Inferior parietal cortex (tissue), 1 donor: Measurements from ENCODE around the gene GAPVD1.
"Not testable (repeated sequence)": the region's sequence is repeated elsewhere in the genome, so short reads cannot be mapped to it uniquely, and the experiment has no call there.

ENCODE experiments used
- DNase-seq: peaks from one replicate; pipeline ENCODE4 v3.0.0-alpha.2; 2016; ENCODE audit errors: extremely low spot score

GAPVD1 gene

GRCh38 chr9:125255781-125256391 lies 5.7 kb upstream of the GAPVD1 start:
- no peak for DNase-seq

GRCh38 chr9:125258160-125258785 lies 3.4 kb upstream of the GAPVD1 start:
- DNase-seq: no peak

- no peak for DNase-seq
Observed at GRCh38 chr9:125258832-125259534, 2.6 kb upstream of the GAPVD1 start.

DNA sequence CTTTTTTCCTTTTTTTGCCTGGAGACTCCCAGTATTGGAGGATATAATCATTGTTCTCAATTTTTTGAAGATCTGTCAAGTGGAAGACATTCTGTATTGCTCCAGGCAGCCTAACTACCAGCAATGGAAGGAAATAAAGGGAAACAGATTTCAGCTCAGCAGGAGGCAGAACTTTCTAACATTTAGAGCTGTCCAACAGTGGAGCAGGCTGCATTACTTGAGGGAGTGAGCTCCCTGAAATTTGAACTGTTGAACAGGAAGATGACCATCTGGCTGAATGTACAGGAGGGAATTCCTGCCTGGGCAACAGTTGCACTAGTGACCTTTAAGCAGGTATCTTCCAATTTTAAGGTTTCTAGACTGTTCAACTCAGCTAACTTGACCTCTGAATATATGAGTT lies 1.1 kb upstream of the GAPVD1 start:
- DNase-seq: no peak

DNA sequence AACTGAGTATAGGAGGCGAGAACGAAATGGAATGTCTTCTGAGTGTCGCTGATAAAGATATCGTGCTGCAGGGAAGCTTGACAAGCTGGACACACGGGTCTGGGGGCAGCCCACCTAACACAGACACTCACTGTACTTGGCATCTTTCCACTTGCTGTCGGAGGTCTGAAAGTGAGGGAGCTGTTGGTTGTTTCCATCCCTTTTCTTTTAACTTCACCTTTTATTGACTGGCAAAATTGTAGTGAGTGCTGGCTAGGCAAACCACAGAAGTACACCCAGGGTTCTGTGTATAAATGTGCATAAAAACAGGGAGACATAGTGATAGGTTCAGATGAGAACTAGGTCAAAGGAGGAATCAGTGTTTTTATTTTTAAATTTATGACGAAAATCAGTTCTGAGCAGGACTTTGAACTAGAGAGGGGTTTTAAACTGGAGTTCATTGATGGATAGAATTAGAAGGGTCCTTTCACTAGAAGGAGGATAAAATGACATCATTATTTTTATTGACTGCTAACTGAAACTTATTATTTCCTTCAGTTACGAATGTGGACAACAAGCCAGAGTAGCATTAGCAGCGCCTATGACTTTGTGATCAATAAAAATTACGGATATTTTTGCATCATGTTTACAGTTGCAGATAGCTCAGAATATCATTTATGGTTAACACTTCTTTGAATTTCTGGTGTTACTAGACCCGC lies 817 bp downstream of the GAPVD1 start:
- no peak for DNase-seq

DNA sequence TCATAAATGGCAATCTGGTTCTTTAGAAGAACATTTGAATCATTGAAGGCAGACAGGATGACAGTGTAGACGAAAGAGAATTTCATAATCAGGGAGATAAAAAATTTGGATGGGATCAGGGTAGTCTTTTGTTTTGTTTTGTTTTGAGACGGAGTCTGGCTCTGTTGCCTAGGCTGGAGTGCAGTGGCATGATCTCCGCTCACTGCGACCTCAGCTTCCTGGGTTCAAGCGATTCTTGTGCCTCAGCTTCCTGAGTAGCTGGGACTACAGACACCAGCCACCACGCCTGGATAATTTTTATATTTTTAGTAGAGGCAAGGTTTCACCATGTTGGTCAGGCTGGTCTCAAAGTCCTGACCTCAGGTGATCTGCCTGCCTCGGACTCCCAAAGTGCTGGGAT lies 2.4 kb downstream of the GAPVD1 start:
- DNase-seq: not testable (repeated sequence)

DNA sequence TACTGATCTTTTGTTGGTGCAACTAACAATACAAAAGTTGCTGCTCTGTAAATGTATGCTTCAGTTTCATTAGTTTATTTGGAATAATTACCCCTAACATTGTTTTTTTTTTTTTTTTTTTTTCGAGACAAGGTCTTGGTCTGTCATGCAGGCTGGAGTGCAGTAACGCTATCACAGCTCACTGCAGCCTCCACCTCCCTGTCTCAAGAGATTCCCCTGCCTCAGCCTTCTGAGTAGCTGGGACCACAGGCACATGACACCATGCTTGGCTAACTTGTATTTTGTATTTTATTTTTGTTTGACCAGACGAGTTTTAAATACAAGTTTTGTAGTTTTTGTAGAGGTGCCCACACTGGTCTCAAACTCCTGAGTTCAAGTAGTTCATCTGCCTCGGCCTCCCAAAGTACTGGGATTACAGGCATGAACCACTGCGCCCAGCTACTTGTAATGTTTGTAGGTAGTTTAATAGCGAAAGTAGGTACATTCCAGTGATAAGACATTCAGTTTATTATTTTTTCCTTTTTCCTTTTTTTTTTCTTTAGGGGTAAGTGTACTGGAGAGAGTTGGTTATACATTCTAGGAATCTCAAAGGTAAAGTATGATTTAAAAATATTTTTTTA lies 6.9 kb downstream of the GAPVD1 start:
- no peak for DNase-seq

GRCh38 chr9:125269014-125269397 lies 7.4 kb downstream of the GAPVD1 start:
- no peak for DNase-seq

GRCh38 chr9:125271081-125271480 lies 9.5 kb downstream of the GAPVD1 start:
- no peak for DNase-seq

DNA sequence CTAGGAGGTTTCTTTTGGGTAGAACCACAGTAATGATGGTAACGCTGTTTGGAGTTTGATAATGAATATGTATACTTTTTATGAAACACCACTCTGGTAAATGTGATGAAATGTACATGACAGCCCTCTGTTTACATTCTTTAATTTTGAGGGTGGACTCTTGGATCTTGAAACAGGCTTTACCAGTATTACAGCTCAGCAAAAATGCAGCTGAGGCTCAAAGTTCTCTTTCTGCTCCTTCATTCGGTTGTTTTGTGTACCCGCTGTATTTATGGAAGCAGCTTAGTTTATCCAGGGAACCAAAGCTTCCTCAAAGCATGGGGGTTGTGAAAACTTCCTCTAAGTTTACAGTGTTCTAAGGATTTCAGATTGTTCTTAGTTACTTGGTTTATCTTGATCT lies 11.1 kb downstream of the GAPVD1 start:
- DNase-seq: no peak

DNA sequence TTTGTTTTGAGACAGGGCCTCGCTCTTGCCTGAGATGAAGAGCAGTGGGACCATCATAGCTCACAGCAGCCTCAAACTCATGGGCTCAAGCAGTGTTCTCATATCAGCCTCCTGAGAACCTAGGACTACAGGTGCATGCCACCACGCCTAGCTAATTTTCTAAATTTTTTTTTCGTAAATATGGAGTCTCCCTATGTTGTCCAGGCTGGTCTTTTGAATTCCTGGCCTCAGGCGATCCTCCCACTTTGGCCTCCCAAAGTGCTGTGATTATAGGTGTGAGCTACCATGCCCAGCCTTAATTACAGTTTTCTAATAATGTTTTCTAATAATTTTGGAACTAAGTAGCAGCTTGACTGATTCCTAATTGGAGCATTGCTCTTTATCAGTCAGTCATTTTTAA lies 15.1 kb downstream of the GAPVD1 start:
- DNase-seq: no peak

- no peak for DNase-seq
Observed at GRCh38 chr9:125277411-125277810, 15.8 kb downstream of the GAPVD1 start.

GRCh38 chr9:125280945-125281344 lies 19.3 kb downstream of the GAPVD1 start:
- DNase-seq: no peak

- peak; percentile 17 for DNase-seq
Observed at GRCh38 chr9:125284855-125285254, 23.2 kb downstream of the GAPVD1 start.

- DNase-seq: not testable (repeated sequence)
Observed at GRCh38 chr9:125286935-125287433, 25.4 kb downstream of the GAPVD1 start.

- DNase-seq: no peak
Observed at GRCh38 chr9:125293134-125293533, 31.5 kb downstream of the GAPVD1 start.

- DNase-seq: no peak
Observed at GRCh38 chr9:125295657-125296056, 34.0 kb downstream of the GAPVD1 start.

- no peak for DNase-seq
Observed at GRCh38 chr9:125296843-125297372, 35.3 kb downstream of the GAPVD1 start.

DNA sequence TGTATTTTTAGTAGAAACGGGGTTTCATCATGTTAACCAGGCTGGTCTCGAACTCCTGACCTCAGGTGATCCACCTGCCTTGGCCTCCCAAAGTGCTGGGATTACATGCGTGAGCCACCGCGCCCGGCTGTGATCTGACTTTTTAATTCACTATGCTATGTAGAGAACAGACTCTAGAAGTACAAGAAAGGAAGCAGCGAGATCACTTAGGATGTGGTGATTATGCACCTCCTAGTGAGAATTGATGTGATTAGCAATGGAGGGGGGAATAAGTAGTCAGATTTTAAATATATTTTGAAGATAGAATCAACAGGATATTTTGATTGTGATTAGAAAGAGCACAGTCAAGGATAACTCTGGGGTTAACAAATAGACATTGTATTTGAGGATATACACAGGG lies 36.3 kb downstream of the GAPVD1 start:
- DNase-seq: no peak

DNA sequence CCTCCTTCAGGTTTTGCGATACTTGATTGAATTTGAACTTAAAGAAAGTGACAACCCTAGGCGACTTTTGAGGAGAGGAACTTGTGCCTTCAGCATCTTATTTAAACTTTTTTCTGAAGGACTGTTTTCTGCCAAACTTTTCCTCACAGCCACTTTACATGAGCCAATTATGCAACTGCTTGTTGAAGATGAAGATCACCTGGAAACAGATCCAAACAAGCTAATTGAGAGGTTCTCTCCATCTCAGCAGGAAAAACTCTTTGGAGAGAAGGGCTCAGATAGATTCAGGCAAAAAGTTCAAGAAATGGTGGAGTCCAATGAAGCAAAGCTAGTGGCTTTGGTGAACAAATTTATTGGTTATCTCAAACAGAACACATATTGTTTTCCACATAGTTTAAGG lies 40.6 kb downstream of the GAPVD1 start:
- DNase-seq: no peak

GRCh38 chr9:125304273-125304672 lies 42.6 kb downstream of the GAPVD1 start:
- DNase-seq: no peak

DNA sequence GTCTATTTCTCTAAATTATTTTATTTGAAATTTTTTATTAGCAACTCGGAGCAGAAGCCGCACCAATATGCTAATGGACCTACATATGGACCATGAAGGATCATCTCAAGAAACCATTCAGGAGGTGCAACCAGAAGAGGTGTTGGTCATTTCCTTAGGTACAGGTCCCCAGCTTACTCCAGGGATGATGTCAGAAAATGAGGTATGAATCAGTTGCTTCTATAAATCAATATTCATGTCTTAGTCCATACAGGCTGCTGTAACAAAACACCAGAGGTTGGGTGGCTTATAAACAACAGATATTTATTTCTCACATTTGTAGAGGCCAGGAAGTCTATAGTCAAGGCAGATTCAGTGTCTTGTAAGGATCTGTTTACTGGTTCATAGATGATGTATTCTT lies 50.8 kb downstream of the GAPVD1 start:
- no peak for DNase-seq
